Urinary bladder (tissue), 4 donors: ENCODE measurements around the gene FER. TPM values are rescaled to one million over a fixed set of nuclear protein-coding genes. Genes with fewer than 3 reads are reported as not detected.

ENCODE experiments used
- DNase-seq: peaks from one replicate; pipeline ENCODE4 v3.0.0-alpha.2; 2015; ENCODE audit errors: extremely low spot score
- H3K27ac ChIP-seq: one replicate; pipeline ENCODE4 v1.5.1; 2013; ENCODE audit warnings: low read depth, mild to moderate bottlenecking, moderate library complexity
- H3K36me3 ChIP-seq: one replicate; pipeline ENCODE4 v1.6.1; 2013; ENCODE audit warnings: mild to moderate bottlenecking, moderate library complexity; ENCODE audit not compliant: insufficient read depth
- H3K4me1 ChIP-seq: one replicate; pipeline ENCODE4 v1.6.1; 2013; ENCODE audit warnings: mild to moderate bottlenecking, moderate library complexity; ENCODE audit not compliant: insufficient read depth
- H3K4me3 ChIP-seq: one replicate; pipeline ENCODE4 v1.5.1; 2013; ENCODE audit warnings: low read depth, low read length
- WGBS: extraction: QIAGEN DNeasy Blood & Tissue Kit; methylation state at CpG from one replicate; pipeline ENCODE4 v1.1.7; 2013; 5-methylcytosine and 5-hydroxymethylcytosine counted together
- polyA plus RNA-seq: library from polyadenylated mRNA; stranded (reverse); fragments of 200-250 nt; gene quantifications from one replicate; pipeline ENCODE4 v1.2.3, GENCODE V29; 2013
- total RNA-seq: library from RNA; depleted of rRNA; stranded (reverse); fragments of >200 nt; gene quantifications from one replicate; pipeline ENCODE4 v1.2.3, GENCODE V29; 2014
- donor health status: healthy with polysubstance abuse.
- donor health status: healthy.

Gene FER
- total and polyA plus RNA-seq, 2 donors = 6.3 to 84.6 TPM

- DNase-seq = no peak
- WGBS = 74% methylated on average over 3 of the region's 3 CpGs
- H3K27ac ChIP-seq = no peak overlapping the region
- H3K36me3 ChIP-seq = no peaks in the 10 kb centered on the region
- no peaks in the 10 kb centered on the region for H3K4me1 ChIP-seq
- no peak overlapping the region for H3K4me3 ChIP-seq
These were observed 333.2 kb downstream of the FER start for GRCh38 chr5:109080896-109081295.

DNA sequence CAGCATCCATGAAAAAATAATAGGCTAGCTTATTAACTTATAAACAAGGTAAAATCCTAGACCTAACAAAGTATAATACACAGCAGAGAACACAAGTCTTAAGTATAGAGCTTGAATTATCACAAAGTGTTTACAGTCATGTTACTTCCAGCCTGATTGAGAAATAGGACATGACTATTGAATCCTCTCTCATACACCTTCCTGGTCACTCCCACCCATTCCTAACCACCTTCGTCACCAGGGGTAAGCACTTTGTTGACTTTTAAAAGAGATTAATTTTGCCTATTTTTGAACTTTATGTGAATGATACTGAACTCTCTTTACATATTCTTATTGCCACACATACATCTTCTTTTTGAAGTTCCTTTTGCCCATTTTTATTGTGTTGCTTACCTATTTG, 336.2 kb downstream of the FER start:
- Histone ChIP-seq H3K4me3 (no peak overlapping the region), H3K36me3 (no peaks in the 10 kb centered on the region), H3K4me1 (no peaks in the 10 kb centered on the region), H3K27ac (no peak overlapping the region)
- no peak for DNase-seq
- WGBS = 97% methylated on average over 1 of the region's 1 CpG

DNA sequence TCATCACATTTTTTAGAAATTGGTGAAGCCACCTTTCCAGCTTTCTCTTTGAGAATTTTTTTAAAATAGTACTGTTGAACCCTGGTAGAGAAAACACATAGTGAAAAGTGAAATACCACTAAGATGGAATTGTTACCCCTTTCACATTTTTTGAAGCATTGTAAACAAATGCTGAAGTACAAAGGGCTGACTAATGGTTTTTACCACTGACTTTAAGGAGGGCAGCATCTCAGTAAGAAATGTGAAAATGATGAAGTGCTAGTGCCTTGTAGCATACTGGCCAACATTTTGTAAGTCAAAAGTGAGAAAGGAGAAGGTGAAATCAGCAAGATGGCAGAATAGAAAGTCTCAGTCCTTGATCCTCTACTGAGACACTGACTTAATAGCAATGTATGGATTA, 341.5 kb downstream of the FER start:
- no peak for DNase-seq
- no peak overlapping the region for H3K4me3 ChIP-seq
- H3K4me1 ChIP-seq = no peaks in the 10 kb centered on the region
- no peaks in the 10 kb centered on the region for H3K36me3 ChIP-seq
- no peak overlapping the region for H3K27ac ChIP-seq

- DNase-seq = no peak
- H3K4me1 ChIP-seq = no peaks in the 10 kb centered on the region
- no peaks in the 10 kb centered on the region for H3K36me3 ChIP-seq
- 90% methylated on average over 1 of the region's 1 CpG for WGBS
- no peak overlapping the region for H3K4me3 ChIP-seq
- no peak overlapping the region for H3K27ac ChIP-seq
These were observed 351.4 kb downstream of the FER start for GRCh38 chr5:109099081-109099480.

- 61% methylated on average over 2 of the region's 2 CpGs for WGBS
- Histone ChIP-seq H3K36me3 (no peaks in the 10 kb centered on the region), H3K4me3 (no peak overlapping the region), H3K4me1 (no peaks in the 10 kb centered on the region), H3K27ac (no peak overlapping the region)
- no peak for DNase-seq
These were observed 353.3 kb downstream of the FER start for GRCh38 chr5:109100971-109101370.

DNA sequence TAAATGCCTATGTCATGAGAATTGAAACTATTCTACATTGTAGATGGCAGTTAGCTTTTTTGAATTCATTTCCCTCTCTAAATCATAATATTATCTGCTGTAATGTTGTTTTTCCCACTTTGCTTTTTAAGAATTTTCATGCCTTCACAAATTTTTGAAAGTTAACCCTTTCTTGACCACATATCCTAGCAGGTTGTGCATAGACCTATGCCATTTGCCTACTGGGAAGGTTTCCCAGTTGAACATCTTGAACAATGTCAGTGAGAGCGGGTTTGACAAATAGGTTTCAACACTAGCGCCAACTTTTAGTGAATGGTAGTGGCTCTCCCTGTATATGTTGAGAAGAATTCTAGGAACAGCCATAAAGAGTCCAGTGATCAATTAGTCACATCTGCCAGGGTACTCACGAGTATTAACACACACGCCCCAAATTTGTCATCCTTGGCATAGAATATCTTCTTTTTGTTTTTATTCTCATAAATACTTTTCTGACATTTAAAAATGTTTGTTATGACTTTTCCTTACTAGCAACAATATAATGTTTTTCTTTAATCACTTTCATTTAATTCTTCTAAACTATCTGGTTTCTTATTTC, 354.5 kb downstream of the FER start:
- no peaks in the 10 kb centered on the region for H3K4me1 ChIP-seq
- DNase-seq = no peak
- no peaks in the 10 kb centered on the region for H3K36me3 ChIP-seq
- no peak overlapping the region for H3K4me3 ChIP-seq
- H3K27ac ChIP-seq = no peak overlapping the region
- WGBS = 89% methylated on average over 4 of the region's 4 CpGs

DNA sequence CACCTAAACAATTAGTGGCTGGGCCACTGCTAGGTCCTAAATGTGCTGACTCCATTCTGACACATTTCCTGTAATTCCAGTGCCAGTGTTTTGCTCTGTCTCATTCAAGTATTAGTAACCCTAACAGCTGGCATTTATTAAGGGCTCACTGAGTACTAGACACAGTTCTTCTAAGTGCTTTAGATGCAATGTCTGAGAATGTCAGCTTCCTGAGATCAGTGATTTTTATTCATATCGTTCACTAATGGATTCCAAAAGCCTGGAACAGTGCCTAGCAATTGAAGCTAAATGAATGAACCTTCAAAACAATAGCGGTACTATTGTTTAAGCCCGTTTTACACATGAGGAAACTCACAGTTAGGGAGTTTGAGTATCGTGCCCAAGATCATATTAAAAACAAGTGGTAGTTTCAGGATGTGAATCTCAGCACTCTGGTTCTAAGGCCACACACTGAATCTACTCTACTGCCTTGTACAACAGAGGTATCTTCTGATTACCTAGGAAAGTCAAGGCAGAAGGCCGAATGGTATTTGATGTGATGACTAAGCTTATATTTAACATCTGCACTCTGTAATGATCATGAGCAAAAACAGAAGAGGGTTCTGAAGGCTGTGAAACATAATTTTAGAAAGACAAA, 358.1 kb downstream of the FER start:
- H3K4me3 ChIP-seq = no peak overlapping the region
- H3K4me1 ChIP-seq = no peaks in the 10 kb centered on the region
- H3K27ac ChIP-seq = no peak overlapping the region
- DNase-seq = no peak
- whole genome bisulfite sequencing = 33% methylated on average over 5 of the region's 5 CpGs
- no peaks in the 10 kb centered on the region for H3K36me3 ChIP-seq

GRCh38 chr5:109111680-109112079, 364.0 kb downstream of the FER start:
- no peak overlapping the region for H3K4me3 ChIP-seq
- H3K4me1 ChIP-seq = no peaks in the 10 kb centered on the region
- H3K36me3 ChIP-seq = no peaks in the 10 kb centered on the region
- no peak for DNase-seq
- H3K27ac ChIP-seq = no peak overlapping the region
- 99% methylated on average over 2 of the region's 2 CpGs for WGBS

DNA sequence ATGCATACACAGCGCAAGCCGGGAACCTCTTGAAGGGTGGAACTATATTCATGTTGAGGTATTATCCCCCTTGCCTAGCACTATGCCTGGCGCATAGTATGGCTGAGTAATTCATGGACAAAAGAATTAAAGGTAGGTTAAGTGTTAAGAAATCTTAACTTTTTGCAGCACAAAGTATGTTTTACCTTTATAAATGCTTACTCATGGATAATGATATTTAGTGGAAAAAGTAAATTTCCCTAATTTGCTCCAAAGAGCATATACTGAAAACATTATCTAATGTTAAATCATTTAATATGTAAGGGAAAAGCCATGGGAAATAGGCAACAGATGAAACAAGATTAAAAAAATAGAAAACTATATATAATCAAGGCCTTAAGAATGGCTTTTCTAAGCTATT, 365.9 kb downstream of the FER start:
- 99% methylated on average over 3 of the region's 3 CpGs for WGBS
- no peaks in the 10 kb centered on the region for H3K4me1 ChIP-seq
- H3K4me3 ChIP-seq = no peak overlapping the region
- no peaks in the 10 kb centered on the region for H3K36me3 ChIP-seq
- no peak for DNase-seq
- no peak overlapping the region for H3K27ac ChIP-seq

- H3K4me1 ChIP-seq = no peaks in the 10 kb centered on the region
- H3K36me3 ChIP-seq = no peaks in the 10 kb centered on the region
- no peak overlapping the region for H3K4me3 ChIP-seq
- DNase-seq = no peak
- WGBS = 97% methylated on average over 3 of the region's 3 CpGs
- no peak overlapping the region for H3K27ac ChIP-seq
These were observed 373.5 kb downstream of the FER start for GRCh38 chr5:109121225-109121624.

GRCh38 chr5:109125755-109126429, 378.2 kb downstream of the FER start:
- no peaks in the 10 kb centered on the region for H3K4me1 ChIP-seq
- H3K4me3 ChIP-seq = no peak overlapping the region
- DNase-seq = no peak
- no peak overlapping the region for H3K27ac ChIP-seq
- WGBS = 70% methylated on average over 6 of the region's 6 CpGs
- no peaks in the 10 kb centered on the region for H3K36me3 ChIP-seq

DNA sequence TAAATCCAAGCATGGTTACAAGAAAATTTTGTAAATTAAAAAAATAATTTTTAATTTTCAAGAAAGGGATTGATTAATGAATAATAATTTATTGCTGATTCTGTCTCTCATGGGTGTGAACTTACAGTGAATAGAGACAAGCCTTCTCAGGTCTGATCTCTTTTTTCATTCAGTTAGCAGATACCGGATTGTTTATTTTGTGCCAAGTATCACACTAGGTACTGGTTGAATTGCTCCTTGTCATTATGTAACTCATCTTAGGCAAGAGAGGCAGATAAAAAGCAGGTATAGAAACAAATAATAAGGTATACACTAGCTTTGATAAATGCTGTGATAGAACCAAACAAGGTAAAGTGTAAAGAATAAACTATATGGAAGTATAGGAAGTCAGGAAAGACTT, 378.8 kb downstream of the FER start:
- Histone ChIP-seq H3K4me1 (no peaks in the 10 kb centered on the region), H3K27ac (no peak overlapping the region), H3K36me3 (no peaks in the 10 kb centered on the region), H3K4me3 (no peak overlapping the region)
- WGBS = 94% methylated on average over 1 of the region's 1 CpG
- no peak for DNase-seq

DNA sequence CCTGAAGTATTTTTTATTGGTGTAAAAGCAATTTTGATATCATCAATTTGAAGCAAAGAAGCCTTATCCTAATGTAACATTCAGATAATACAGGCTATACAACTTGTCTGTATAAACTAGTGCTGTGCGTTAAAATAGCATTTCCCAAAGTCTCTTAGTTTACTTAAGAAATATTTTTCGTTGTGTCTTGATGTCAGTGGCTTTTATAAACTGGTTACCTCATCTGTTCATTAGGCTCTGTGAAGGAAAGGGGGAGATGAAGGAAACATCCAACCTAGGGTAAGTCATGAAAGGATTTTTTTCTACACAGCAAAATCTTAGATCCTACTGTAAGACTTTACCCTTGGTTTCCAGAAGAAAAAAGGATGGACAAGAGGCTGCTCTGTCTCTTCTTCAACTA, 389.2 kb downstream of the FER start:
- WGBS = 39% methylated on average over 2 of the region's 2 CpGs
- no peaks in the 10 kb centered on the region for H3K36me3 ChIP-seq
- no peak overlapping the region for H3K27ac ChIP-seq
- H3K4me1 ChIP-seq = no peaks in the 10 kb centered on the region
- H3K4me3 ChIP-seq = no peak overlapping the region
- DNase-seq = no peak
